VCaP (cell line): ENCODE measurements around the gene PCDH9.
A peak's percentile ranks its signal among the peaks of the same experiment; 100 is the strongest.

Experiments
- H3K27ac ChIP-seq: fragments of 450-650 bp; 2 replicates; pipeline ENCODE4 v1.5.1; 2017
- TF ChIP-seq, protein P1 (sequence below): fragments of 450-650 bp; conservative IDR thresholded peaks from 2 replicates; pipeline ENCODE4 v1.5.1; 2017; ENCODE audit warnings: mild to moderate bottlenecking, moderate library complexity

Gene PCDH9

DNA sequence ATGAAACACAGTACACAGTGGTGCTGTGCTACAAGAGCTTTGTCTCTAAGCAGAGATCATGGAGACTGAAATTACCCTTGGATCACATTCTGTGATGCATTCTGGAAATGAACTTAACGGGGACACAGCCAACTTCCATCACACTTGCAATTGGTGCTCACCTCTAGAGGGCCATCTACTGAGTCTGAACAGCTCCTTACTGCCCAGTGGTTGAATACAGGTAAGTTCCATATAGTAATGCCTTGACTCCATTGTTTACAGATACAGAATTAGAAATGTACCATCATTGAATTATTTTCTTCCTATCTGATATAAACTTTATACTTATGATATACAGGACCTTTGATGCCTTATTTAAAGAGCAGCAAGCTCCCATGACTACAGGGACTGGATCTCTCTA is 686.4 kb downstream of the PCDH9 start:
- peak overlapping the region; percentile 68 for H3K27ac ChIP-seq
- TF ChIP-seq, protein P1, sequence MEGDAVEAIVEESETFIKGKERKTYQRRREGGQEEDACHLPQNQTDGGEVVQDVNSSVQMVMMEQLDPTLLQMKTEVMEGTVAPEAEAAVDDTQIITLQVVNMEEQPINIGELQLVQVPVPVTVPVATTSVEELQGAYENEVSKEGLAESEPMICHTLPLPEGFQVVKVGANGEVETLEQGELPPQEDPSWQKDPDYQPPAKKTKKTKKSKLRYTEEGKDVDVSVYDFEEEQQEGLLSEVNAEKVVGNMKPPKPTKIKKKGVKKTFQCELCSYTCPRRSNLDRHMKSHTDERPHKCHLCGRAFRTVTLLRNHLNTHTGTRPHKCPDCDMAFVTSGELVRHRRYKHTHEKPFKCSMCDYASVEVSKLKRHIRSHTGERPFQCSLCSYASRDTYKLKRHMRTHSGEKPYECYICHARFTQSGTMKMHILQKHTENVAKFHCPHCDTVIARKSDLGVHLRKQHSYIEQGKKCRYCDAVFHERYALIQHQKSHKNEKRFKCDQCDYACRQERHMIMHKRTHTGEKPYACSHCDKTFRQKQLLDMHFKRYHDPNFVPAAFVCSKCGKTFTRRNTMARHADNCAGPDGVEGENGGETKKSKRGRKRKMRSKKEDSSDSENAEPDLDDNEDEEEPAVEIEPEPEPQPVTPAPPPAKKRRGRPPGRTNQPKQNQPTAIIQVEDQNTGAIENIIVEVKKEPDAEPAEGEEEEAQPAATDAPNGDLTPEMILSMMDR, result peak; percentile 16; the same call in 1 of the 2 replicates

DNA sequence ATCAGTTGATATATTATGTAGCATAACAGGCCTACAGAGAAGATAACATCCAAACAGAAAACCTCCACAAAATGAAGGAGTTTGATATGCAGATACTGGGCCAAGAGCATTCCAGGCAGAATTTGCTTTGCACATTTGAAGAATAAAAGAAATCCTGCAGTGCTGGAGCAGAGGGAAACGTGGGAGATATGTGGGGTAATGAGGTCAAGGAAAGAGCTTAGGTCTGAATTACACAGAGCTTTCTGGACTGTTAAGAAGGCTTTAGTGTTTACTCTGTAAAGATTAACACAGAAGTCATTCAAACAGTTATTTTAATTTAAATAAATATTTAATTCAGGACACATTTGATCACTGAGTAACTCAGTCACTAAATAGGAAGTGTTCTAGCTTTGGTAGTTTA is 692.7 kb downstream of the PCDH9 start:
- H3K27ac ChIP-seq, result no peak overlapping the region
- TF ChIP-seq, protein P1, result no peak

DNA sequence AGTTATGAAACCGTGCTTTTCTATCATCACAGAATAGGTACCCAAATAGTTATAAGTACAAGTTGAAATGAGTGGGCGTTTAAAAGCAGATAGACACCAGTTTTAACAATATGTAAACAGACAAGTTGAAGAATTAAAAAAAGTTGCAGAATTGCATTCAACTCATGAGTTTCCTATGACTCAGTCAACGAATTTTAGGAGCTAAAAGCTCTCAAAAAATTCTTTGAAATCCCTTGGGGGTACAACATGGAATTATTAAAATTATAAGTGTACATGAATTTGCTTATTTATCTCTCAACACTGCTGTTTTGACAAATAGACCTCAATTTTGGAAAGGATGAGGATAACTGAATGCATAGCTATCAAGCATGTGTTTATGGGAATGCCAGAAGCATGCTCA is 693.4 kb downstream of the PCDH9 start:
- H3K27ac ChIP-seq, result no peak overlapping the region
- TF ChIP-seq, protein P1, result no peak

DNA sequence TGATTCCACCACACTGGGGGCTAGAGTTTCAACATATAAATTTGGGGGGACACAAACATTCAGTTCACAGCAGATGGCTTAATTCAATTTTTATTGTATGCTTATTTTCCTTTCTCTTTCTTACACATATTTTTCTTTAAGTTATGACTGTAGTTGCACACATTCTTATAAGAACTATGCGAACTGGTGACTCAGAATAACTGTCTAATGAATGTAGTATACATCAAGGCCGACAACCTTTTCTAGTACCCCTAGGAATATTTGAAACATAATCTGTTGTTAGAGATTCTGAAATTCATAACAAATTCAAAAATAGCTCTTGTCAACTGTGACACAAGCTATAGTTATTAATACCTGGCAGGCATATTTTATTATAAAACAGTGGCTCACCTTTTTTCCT is 695.6 kb downstream of the PCDH9 start:
- no peak overlapping the region for H3K27ac ChIP-seq
- TF ChIP-seq, protein P1, result no peak

DNA sequence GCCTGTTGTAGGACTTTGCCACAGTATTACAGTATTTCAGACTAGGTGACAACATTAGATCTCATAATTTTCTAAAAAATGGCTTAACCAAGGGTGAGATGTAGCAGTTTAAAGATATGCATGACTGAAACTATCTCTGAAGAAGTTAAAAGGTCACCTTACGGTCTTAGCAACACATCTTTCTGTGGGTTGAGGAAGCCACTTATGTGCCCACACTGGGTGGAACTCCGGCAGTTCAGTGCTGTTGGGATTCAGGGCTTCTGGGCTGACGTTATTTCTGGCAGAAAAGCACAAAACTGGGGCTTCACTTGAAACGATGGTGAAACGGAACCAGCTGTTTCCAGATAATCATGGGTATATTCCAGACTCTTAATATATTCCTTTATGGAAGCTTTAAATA is 697.3 kb downstream of the PCDH9 start:
- H3K27ac ChIP-seq, result no peak overlapping the region
- TF ChIP-seq, protein P1, result no peak

DNA sequence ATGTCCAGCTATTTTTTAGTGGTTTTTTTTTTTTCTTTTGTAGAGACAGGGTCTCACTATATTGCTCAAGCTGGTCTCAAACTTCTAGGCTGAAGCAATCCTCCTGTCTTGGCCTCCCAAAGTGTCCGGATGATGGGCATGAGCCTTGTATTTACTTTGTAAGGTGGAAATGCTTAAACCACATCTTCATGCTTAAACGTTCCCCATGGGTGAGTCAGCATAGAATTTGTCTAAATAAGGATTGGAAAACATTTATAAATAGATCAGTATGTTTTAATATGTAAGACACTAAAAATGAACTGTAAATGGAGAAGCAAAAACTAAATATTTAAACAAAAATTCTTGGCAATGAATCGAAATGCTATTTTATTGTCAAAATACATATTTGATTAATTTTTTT is 698.0 kb downstream of the PCDH9 start:
- TF ChIP-seq, protein P1, result no peak
- no peak overlapping the region for H3K27ac ChIP-seq

DNA sequence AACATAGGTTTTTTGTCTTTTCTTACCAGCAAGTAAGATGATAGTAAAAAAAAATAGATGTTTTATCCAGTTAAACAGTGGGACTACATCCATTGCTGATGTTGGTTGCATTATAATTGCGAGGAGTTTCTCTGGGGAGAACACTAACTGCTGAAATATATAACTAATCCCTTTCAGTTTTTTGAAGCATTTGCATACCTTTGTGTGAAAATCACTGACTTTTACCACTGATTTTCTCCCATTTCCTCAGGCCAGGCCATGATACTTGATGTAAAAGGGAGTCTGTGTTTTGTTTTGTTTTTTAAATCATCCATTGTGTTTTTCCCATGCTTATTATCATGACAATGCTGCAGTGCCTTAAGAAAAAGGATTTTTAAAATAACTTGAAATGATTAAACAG is 699.5 kb downstream of the PCDH9 start:
- TF ChIP-seq, protein P1, result no peak
- no peak overlapping the region for H3K27ac ChIP-seq

DNA sequence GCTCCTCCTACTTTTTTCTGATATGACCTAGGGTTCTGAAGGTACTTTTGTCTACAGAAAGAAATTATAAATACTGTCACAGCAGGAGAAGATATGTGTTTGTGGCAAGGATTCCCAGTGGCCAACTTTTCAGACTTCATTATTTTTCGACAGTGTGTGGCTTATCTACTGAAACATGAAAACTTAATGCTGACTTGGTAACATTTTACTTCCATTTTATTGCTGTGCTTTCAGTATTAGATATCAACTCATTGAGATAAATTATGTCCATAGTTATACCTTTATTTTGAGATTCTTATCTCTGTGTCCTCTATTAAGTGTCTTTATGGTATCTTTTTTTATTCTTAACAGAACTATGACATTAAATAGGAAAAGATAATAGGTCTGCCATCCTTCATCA is 700.0 kb downstream of the PCDH9 start:
- TF ChIP-seq, protein P1, result no peak
- H3K27ac ChIP-seq, result no peak overlapping the region
